GM19463 (cell line): Measurements from ENCODE around the gene DEPDC7.
"Not testable (repeated sequence)": the region's sequence is repeated elsewhere in the genome, so short reads cannot be mapped to it uniquely, and the experiment has no call there.

Experiments
- ATAC-seq: cut with Tn5 transposase; IDR thresholded peaks from one replicate; pipeline ENCODE4 v1.9.1; 2021; ENCODE audit warnings: mild to moderate bottlenecking, moderate library complexity; ENCODE audit not compliant: unreplicated experiment

The DEPDC7 gene

GRCh38 chr11:33021937-33022336, 6.3 kb downstream of the DEPDC7 start:
- peak; percentile 58 for ATAC-seq

- no peak for ATAC-seq
Observed at GRCh38 chr11:33025339-33025722, 9.7 kb downstream of the DEPDC7 start.

GRCh38 chr11:33027233-33027632, 11.6 kb downstream of the DEPDC7 start:
- ATAC-seq, result no peak

GRCh38 chr11:33027846-33028536, 12.3 kb downstream of the DEPDC7 start:
- ATAC-seq, result no peak

GRCh38 chr11:33028537-33028914, 12.8 kb downstream of the DEPDC7 start:
- ATAC-seq, result no peak

- not testable (repeated sequence) for ATAC-seq
Observed at GRCh38 chr11:33029218-33029617, 13.5 kb downstream of the DEPDC7 start.

GRCh38 chr11:33033493-33033892, 17.8 kb downstream of the DEPDC7 start:
- ATAC-seq, result no peak

GRCh38 chr11:33035011-33035410, 19.3 kb downstream of the DEPDC7 start:
- no peak for ATAC-seq

- peak; percentile 73 for ATAC-seq
Observed at GRCh38 chr11:33039274-33040032, 23.8 kb downstream of the DEPDC7 start, which contains the start of gene TCP11L1. TSS of gene TCP11L1 (plus strand) at chr11:33039572. CDS start at chr11:33043774, 4,202 bp downstream.

GRCh38 chr11:33040033-33040861, 24.6 kb downstream of the DEPDC7 start:
- ATAC-seq, result peak; percentile 28

- ATAC-seq, result no peak
Observed at GRCh38 chr11:33040862-33041453, 25.3 kb downstream of the DEPDC7 start.

- no peak for ATAC-seq
Observed at GRCh38 chr11:33043221-33043830, 27.6 kb downstream of the DEPDC7 start.

GRCh38 chr11:33044285-33044756, 28.6 kb downstream of the DEPDC7 start:
- no peak for ATAC-seq

- ATAC-seq, result no peak
Observed at GRCh38 chr11:33045551-33046255, 30.0 kb downstream of the DEPDC7 start.

GRCh38 chr11:33048701-33049100, 33.0 kb downstream of the DEPDC7 start:
- ATAC-seq, result not testable (repeated sequence)

GRCh38 chr11:33049565-33050408, 34.1 kb downstream of the DEPDC7 start:
- ATAC-seq, result not testable (repeated sequence)

GRCh38 chr11:33052231-33052630, 36.6 kb downstream of the DEPDC7 start:
- no peak for ATAC-seq

GRCh38 chr11:33055375-33055774, 39.7 kb downstream of the DEPDC7 start:
- no peak for ATAC-seq

- ATAC-seq, result no peak
Observed at GRCh38 chr11:33057284-33057683, 41.6 kb downstream of the DEPDC7 start.
